ENCODE data around the gene MSX2.

- TF ChIP-seq CTCF (tag by site-specific recombination; IDR thresholded peaks at IDR 0.05) (no peak), ZNF501 (tag by site-specific recombination; IDR thresholded peaks at IDR 0.05) (no peak), ZBTB17 (tag by site-specific recombination; IDR thresholded peaks at IDR 0.05) (no peak), ZNF530 (tag by site-specific recombination; IDR thresholded peaks at IDR 0.05; ENCODE audit: low read depth) (no peak)
Observed at GRCh38 chr5:174744896-174745295, 20.5 kb downstream of the MSX2 start.

All from HEK293 (cell line).